Measurements from ENCODE around the gene SBSN. TPM values are rescaled to one million over a fixed set of nuclear protein-coding genes. Genes with fewer than 3 reads are reported as not detected.

The SBSN gene
- total and polyA plus RNA-seq, 2 donors (not counting 1 experiment from before 2014, with no cell fraction given) = not detected

GRCh38 chr19:35509861-35510625 lies 18.1 kb downstream of the SBSN start:
- Histone ChIP-seq H3K4me1 (ENCODE audit: control insufficient read depth in 2 of 2, insufficient read depth in 2 of 2, low read length in 2 of 2) (peaks cover 19 to 21% of the 10 kb centered on the region in 2 donors), H3K36me3 (replicated peaks in 1 of 2; ENCODE audit: control extremely low read depth in 1 of 2, control insufficient read depth in 1 of 2, extremely low read depth in 1 of 2, insufficient read depth in 2 of 2, low read length in 1 of 2) (no peaks in the 10 kb centered on the region), H3K4me3 (ENCODE audit: control extremely low read depth in 1 of 5, extremely low read depth in 1 of 5, insufficient read depth in 1 of 5, low read depth in 2 of 5, low read length in 4 of 5) (peak overlapping the region in 4 of 5 experiments; percentile 6 to 62 (median 37)), H4K20me1 (ENCODE audit: control insufficient read depth, insufficient read depth, low read length, poor library complexity, severe bottlenecking) (no peaks in the 10 kb centered on the region), H3K9ac (ENCODE audit: low read length) (peak overlapping the region; percentile 50), H3K79me2 (ENCODE audit: control insufficient read depth, insufficient read depth, low read length) (no peaks in the 10 kb centered on the region), H3K27me3 (replicated peaks in 1 of 4; ENCODE audit: control extremely low read depth in 1 of 4, control insufficient read depth in 3 of 4, insufficient read depth in 4 of 4, low read length in 3 of 4) (peaks cover 0 to 71% (median 11%) of the 10 kb centered on the region in 4 experiments), H3K27ac (ENCODE audit: low read length in 2 of 2) (no peak overlapping the region), H3K4me2 (replicated peaks; ENCODE audit: low read depth, low read length, poor library complexity, severe bottlenecking) (peak overlapping the region; percentile 79), H3K9me3 (ENCODE audit: control extremely low read depth in 1 of 3, control insufficient read depth in 2 of 3, insufficient read depth in 1 of 3, low read length in 2 of 3) (peaks cover 0 to 11% (median 0%) of the 10 kb centered on the region in 3 donors), H2AFZ (ENCODE audit: insufficient read depth, low read depth, low read length, poor library complexity, severe bottlenecking) (peak overlapping the region; percentile 79)
- ChIA-PET POLR2A (interaction anchor here (0.7 kb wide), 1 partner anchor 695 kb away, joined by 3 read pairs; no protein-coding TSS in a partner anchor), CTCF (interaction anchor here (0.8 to 3.9 kb wide), 24 partner anchors 10 to 208 kb away, joined by 3 to 24 read pairs (median 4); partner anchors contain the start of gene KRTDAP)
- H3K4me3 Mint-ChIP-seq = peak overlapping the region; percentile 76
- H3K9me3 Mint-ChIP-seq (ENCODE audit: insufficient read depth) = no peaks in the 10 kb centered on the region
- TF ChIP-seq EZH2 (IDR thresholded peaks at IDR 0.05; ENCODE audit: borderline replicate concordance, insufficient read depth, low read depth, low read length, poor library complexity, severe bottlenecking) (no peak), CTCF (IDR thresholded peaks at IDR 0.05) (peak; percentile 96)
- intact Hi-C loops (cut with micrococcal nuclease) = no loop called here
- ATAC-seq (ENCODE audit: low read depth) (peak; percentile 86), DNase-seq (peak; percentile 84)
- H3K4me1 Mint-ChIP-seq = peaks cover 19% of the 10 kb centered on the region
- peak overlapping the region; percentile 59 for H3K27ac Mint-ChIP-seq
- H3K27me3 Mint-ChIP-seq = peaks cover 59% of the 10 kb centered on the region
- WGBS (ENCODE audit: insufficient coverage) = 1% methylated on average over 32 of the region's 39 CpGs

All from B cell (primary cell).